ENCODE measurements around the gene FBXL12.

Gene FBXL12

DNA sequence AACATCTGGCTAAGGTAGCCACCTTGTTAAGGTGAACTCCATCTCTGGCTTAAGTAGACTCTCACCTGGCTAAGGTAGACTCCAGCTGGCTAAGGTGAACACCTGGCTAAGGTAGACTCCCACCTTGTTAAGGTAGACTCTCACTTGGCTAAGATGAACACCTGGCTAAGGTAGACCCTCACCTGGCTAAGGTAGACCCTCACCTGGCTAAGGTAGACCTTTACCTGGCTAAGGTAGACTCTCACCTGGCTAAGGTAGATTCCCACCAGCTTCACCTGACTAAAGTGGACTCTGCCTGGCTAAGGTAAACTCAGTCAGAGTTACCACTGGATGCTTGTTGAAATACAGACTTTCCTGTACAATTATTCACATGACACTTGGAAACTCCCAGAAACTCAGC, 39.9 kb upstream of the FBXL12 start:
- no peak for DNase-seq (ENCODE audit: low read depth)
- TF ChIP-seq, protein P1, sequence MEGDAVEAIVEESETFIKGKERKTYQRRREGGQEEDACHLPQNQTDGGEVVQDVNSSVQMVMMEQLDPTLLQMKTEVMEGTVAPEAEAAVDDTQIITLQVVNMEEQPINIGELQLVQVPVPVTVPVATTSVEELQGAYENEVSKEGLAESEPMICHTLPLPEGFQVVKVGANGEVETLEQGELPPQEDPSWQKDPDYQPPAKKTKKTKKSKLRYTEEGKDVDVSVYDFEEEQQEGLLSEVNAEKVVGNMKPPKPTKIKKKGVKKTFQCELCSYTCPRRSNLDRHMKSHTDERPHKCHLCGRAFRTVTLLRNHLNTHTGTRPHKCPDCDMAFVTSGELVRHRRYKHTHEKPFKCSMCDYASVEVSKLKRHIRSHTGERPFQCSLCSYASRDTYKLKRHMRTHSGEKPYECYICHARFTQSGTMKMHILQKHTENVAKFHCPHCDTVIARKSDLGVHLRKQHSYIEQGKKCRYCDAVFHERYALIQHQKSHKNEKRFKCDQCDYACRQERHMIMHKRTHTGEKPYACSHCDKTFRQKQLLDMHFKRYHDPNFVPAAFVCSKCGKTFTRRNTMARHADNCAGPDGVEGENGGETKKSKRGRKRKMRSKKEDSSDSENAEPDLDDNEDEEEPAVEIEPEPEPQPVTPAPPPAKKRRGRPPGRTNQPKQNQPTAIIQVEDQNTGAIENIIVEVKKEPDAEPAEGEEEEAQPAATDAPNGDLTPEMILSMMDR (conservative IDR thresholded peaks at IDR 0.05; ENCODE audit: low read length) = no peak
- no peak overlapping the region for H3K4me3 ChIP-seq (ENCODE audit: low read length)

DNA sequence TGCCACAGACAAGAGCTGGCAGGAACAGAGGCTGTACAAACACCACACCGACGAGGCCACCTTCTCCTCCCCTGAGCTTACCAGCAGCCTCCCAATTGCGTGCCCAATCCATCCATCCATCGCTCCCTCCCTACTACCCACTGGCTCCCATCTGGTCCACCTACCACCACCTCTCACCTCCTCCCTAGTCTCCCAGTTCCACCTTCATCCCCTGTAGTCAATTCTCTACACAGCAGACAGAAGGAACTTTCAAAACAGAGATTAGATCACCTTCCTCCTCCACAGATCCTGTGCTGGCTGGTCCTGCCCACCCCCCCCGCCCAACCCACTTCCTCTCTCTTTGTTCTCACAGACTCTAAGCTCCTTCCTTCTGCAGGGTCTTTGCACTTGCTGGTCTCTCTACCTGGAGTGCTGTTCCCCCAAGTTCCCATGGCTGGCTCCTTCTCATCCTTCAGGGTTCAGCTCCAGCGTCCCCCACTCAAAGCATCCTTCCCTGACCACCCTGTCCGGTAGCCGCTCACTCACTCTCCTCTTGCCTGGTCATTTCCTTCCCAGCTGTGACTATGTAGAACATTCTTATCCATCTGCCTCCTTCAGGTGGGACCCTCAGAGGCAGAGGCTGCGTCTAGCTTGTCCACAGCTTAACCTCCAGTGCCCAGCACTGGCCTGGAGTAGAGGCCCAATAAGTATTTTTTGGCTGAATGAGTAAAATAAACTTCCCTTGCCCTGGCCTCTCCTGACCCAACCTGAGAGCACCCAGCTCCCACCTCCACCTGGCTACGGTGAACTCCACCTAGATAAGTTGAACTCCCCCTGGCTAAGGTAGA, 39.3 kb upstream of the FBXL12 start:
- no peak for DNase-seq (ENCODE audit: low read depth)
- TF ChIP-seq, protein P1 (conservative IDR thresholded peaks at IDR 0.05; ENCODE audit: low read length) = no peak
- H3K4me3 ChIP-seq (ENCODE audit: low read length) = no peak overlapping the region

DNA sequence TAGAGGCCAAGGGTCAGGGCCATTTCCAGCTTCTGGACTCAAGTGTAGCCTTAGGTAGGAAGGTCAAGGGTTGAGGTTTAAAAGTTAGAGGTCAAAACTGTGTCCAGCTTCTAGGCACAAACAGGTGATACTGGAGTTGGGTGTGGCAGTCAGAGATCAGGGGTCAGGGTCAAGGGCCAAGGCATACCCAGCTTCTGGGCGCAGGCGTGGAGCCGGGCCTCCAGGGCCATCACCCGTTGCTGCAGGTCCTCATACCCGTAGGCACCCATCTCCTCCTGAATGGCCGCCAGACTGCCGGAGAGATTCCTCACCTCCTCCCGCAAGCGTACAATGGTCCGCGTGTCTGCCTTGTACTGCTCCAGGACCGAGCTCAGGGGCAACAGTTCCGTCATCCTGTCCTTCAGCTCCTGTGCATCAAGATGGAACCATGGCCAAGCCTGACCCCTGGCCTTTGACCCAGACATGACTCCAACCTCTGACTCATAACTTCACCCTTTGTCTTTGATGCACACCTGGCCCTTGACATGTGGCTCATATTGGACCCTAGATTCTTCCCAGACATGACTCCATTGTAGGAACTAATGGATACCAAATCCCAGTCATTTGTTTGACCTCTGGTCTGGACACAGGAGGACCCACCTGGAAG, 38.3 kb upstream of the FBXL12 start:
- TF ChIP-seq, protein P1 (conservative IDR thresholded peaks at IDR 0.05; ENCODE audit: low read length) = no peak
- no peak for DNase-seq (ENCODE audit: low read depth)
- H3K4me3 ChIP-seq (ENCODE audit: low read length) = no peak overlapping the region

DNA sequence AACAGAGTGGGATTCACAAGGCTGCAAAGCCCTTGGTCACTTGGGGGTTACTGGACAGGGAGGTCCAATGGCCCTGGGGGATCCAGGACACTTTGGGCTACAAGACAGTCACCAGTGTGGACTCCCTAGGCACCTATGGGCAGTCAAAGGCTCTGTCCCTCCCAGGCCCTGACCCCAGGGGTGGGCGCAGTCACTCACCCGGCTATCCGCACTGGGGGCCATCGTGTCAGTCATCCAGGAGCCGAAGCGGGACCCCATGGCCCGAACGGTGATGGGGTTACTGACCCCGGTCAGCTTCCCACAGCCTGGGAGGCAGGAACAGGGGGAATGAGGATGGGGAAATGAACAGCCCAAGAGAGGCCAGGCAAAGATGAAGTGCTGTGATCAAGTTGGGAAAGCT, 37.7 kb upstream of the FBXL12 start:
- TF ChIP-seq, protein P1 (conservative IDR thresholded peaks at IDR 0.05; ENCODE audit: low read length) = no peak
- no peak for DNase-seq (ENCODE audit: low read depth)
- H3K4me3 ChIP-seq (ENCODE audit: low read length) = no peak overlapping the region

DNA sequence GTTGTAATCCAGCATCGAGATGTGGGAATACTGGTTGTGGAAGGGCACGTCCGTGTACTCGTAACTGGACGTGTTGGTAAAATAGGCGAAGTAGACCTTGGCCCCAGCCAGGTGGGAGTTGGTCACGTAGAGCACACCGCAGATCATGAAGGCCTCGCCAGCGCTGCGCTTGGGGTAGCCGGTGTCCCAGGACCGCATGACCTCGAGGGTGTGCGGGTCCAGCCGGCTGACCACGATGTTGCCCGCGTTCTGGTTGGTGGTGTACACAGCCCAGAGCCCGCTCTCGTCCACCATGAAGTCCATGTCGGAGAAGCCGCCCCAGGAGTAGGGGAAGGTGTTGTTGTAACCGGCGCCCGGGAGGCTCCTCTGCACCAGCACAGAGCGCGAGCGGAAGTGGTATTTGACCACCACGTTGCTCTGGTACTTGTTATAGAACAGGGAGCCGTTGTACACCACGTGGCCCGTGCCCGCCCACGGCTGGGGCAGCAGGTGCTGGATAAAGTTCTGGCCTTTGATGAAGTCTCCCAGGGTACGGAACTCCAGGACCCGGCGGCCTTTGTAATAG, 35.5 kb upstream of the FBXL12 start:
- TF ChIP-seq, protein P1 (conservative IDR thresholded peaks at IDR 0.05; ENCODE audit: low read length) = no peak
- no peak for DNase-seq (ENCODE audit: low read depth)

DNA sequence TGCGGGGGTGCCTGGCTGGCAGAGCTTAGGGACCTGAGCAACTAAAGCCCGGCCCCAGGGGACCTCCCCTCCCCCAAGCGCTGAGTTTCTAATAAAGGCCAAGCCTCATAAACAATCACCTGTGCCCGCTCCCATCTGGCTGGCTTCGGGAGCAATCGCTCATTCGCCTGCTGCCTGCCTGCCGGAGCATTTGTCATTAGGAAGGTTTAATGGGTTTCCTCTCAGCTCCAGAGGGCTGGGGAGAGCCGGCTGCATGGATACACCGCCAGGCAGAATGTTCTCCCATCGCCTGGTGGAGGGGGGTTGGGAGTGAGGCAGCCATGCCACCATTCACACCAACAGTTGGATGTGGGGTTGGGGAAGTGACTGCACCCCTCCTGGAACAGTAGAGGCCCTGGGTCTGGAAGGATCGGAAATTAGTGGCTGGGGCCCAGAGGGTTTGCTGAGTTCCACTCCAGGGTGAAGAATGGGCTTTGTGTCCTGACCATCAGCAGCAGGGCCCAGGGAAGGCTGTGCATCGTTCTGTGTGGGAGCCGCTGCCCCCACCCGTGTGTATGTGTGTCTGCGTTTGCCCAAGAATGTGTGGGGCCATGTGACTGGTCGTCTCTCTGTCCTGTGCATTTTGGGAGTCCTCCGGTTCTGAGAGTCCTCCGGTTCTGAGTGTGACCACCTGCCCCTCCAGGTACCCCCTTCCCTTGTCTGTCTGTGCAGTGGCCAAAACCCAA, 31.5 kb upstream of the FBXL12 start:
- TF ChIP-seq, protein P1 (conservative IDR thresholded peaks at IDR 0.05; ENCODE audit: low read length) = no peak
- DNase-seq (ENCODE audit: low read depth) = no peak

More for the DNA sequence above, 35.5 kb upstream of the FBXL12 start:
- H3K4me3 ChIP-seq (ENCODE audit: low read length) = no peak overlapping the region

More for the DNA sequence above, 31.5 kb upstream of the FBXL12 start:
- no peak overlapping the region for H3K4me3 ChIP-seq (ENCODE audit: low read length)
